Right lobe of liver (tissue), 6 donors: ENCODE results near the gene IL18BP. TPM values are rescaled to one million over a fixed set of nuclear protein-coding genes. Genes with fewer than 3 reads are reported as not detected.
A peak's percentile ranks its signal among the peaks of the same experiment; 100 is the strongest.

Source experiments
- ATAC-seq, 4 donors: fragments of 200-7000 bp; cut with Tn5 transposase; one replicate each; pipeline ENCODE4 v1.9.1; 2020; ENCODE audit warnings: mild to moderate bottlenecking in 4 of 4, moderate library complexity in 4 of 4
- DNase-seq, 3 donors: peaks; one replicate each; pipeline ENCODE4 v3.0.0-alpha.2; 2020
- H3K27ac ChIP-seq, 3 donors: fragments of 200-600 bp; one replicate each; pipeline ENCODE4 v1.8.0; 2022
- H3K27me3 ChIP-seq, 2 donors: fragments of 200-600 bp; one replicate each; pipeline ENCODE4 v1.8.0; 2022
- H3K36me3 ChIP-seq, 4 donors: fragments of 200-600 bp; sonication (generic) in 1 of 4; one replicate each; pipeline versions ENCODE4 v1.5.1 to v1.8.0; 2017 to 2022; ENCODE audit warnings: control low read depth in 1 of 4
- H3K4me1 ChIP-seq, 4 donors: fragments of 200-600 bp; sonication (generic) in 1 of 4; one replicate each; pipeline versions ENCODE4 v1.5.1 to v1.8.0; 2017 to 2022; ENCODE audit warnings: control low read depth in 1 of 4
- H3K4me3 ChIP-seq, 3 donors: fragments of 200-600 bp; one replicate each; pipeline ENCODE4 v1.8.0; 2022
- H3K9me3 ChIP-seq, 4 donors: fragments of 200-600 bp; sonication (generic) in 1 of 4; one replicate each; pipeline versions ENCODE4 v1.5.1 to v1.8.0; 2017 to 2022; ENCODE audit warnings: control low read depth in 1 of 4
- POLR2A ChIP-seq: fragments of 450-650 bp; IDR thresholded peaks from one replicate; pipeline ENCODE4 v1.6.1; 2017; ENCODE audit warnings: antibody characterized with exemption, mild to moderate bottlenecking
- WGBS: methylation state at CpG from one replicate; pipeline ENCODE4 v1.1.6; 2018; ENCODE audit warnings: low coverage, low lambda C conversion rate; ENCODE audit not compliant: insufficient coverage; ENCODE audit errors: missing lambda C conversion rate; 5-methylcytosine and 5-hydroxymethylcytosine counted together
- intact Hi-C, 2 donors: fragments of 100-400 bp; cut with DNase I; formaldehyde crosslinking; loops; one replicate each; pipeline versions ENCODE4 v1.11.2 to v1.14.1; 2022
- long read RNA-seq: library from polyadenylated mRNA; unstranded; transcript quantifications from one replicate; pipeline ENCODE4 v2.0.0, GENCODE V29; 2019
- total RNA-seq, 6 experiments: library from RNA; depleted of rRNA in 2 of 6; stranded (reverse); fragments of >200 nt in 2 of 6; fragmentation: NEBNext Ultra II Directional in 3 of 6; extraction: Animal tissue kit (Norgen Biotek cat#: 25700) in 3 of 6; gene quantifications; one replicate each; pipeline versions ENCODE4 v1.1.0 to v1.2.4, GENCODE V29; 2016 to 2023
- TF ChIP-seq, protein P1 (sequence below), 4 donors: fragments of 200-600 bp in 3 of 4; fragments of 450-650 bp in 1 of 4; IDR thresholded peaks; one replicate each; pipeline versions ENCODE4 v1.5.1 to v1.8.0; 2016 to 2022; ENCODE audit warnings: antibody characterized with exemption in 4 of 4, mild to moderate bottlenecking in 2 of 4
- donor health status: DM: no; HTN: yes; CAD: no.
- donor health status: DM: no; HTN: no; CAD: no.
- donor health status: DM: no; HTN: no; CAD: no.
- donor health status: DM: no; HTN: yes; CAD: no.
- donor health status: DM: no; HTN: yes; CAD: no.

The IL18BP gene
- 10 to 100 TPM in 1 of 6 experiments, 1 to 10 TPM in 5; 2.2 to 13.0 (median 3.7) TPM for total RNA-seq
- long read RNA-seq: 0 reads

GRCh38 chr11:71998649-71999310 lies at the start of gene IL18BP:
TSS of gene IL18BP (plus strand) at chr11:71998909. CDS start at chr11:71999985, 1,076 bp downstream.
- Histone ChIP-seq H3K36me3 (peaks cover 0 to 20% (median 3%) of the 10 kb centered on the region in 4 donors), H3K27me3 (no peaks in the 10 kb centered on the region), H3K4me1 (peaks cover 0 to 16% (median 0%) of the 10 kb centered on the region in 4 donors), H3K4me3 (peak within 1 kb of the TSS; percentile 20 to 33 (median 28)), H3K27ac (peak within 1 kb of the TSS; percentile 36 to 76 (median 62)), H3K9me3 (no peaks in the 10 kb centered on the region)
- ATAC-seq: peak; percentile 14 to 49 (median 28)
- no peak for DNase-seq
- intact Hi-C loops: no loop called here
- TF ChIP-seq, protein P1, sequence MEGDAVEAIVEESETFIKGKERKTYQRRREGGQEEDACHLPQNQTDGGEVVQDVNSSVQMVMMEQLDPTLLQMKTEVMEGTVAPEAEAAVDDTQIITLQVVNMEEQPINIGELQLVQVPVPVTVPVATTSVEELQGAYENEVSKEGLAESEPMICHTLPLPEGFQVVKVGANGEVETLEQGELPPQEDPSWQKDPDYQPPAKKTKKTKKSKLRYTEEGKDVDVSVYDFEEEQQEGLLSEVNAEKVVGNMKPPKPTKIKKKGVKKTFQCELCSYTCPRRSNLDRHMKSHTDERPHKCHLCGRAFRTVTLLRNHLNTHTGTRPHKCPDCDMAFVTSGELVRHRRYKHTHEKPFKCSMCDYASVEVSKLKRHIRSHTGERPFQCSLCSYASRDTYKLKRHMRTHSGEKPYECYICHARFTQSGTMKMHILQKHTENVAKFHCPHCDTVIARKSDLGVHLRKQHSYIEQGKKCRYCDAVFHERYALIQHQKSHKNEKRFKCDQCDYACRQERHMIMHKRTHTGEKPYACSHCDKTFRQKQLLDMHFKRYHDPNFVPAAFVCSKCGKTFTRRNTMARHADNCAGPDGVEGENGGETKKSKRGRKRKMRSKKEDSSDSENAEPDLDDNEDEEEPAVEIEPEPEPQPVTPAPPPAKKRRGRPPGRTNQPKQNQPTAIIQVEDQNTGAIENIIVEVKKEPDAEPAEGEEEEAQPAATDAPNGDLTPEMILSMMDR (IDR thresholded peaks at IDR 0.05): no peak
- TF ChIP-seq POLR2A: no peak
- WGBS: 63% methylated on average over 7 of the region's 11 CpGs

DNA sequence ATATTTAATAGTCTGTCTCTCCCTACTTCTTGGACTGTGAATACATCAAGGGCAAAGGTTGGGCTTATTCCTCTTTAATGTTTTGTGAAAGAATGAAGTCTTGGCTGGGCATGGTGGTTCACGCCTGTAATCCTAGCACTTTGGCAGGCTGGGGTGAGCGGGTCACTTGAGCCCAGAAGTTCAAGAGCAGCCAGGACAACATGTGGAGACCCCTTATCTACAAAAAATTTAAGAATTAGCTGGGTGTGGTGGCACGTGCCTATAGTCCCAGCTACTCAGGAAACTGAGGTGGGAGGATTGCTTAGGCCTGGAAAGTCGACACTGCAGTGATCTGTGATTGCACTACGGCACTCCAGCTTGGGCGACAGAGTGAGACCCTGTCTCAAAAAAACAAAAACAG lies 49.7 kb upstream of the IL18BP start:
- H3K27me3 ChIP-seq: no peaks in the 10 kb centered on the region
- H3K4me3 ChIP-seq: peak overlapping the region in 1 of 3 donors; percentile 28
- WGBS: 37% methylated on average over 2 of the region's 6 CpGs
- intact Hi-C loops: no loop called here
- no peaks in the 10 kb centered on the region for H3K9me3 ChIP-seq
- DNase-seq (no peak), ATAC-seq (peak in 2 of 4 donors; percentile 14 to 16)
- no peaks in the 10 kb centered on the region for H3K36me3 ChIP-seq
- no peak for TF ChIP-seq POLR2A
- TF ChIP-seq, protein P1 (IDR thresholded peaks at IDR 0.05): no peak
- peaks cover 0 to 35% (median 14%) of the 10 kb centered on the region in 4 donors for H3K4me1 ChIP-seq
- peak overlapping the region in 2 of 3 donors; percentile 50 to 78 for H3K27ac ChIP-seq

- H3K9me3 ChIP-seq: no peaks in the 10 kb centered on the region
- H3K27ac ChIP-seq: no peak overlapping the region
- no peaks in the 10 kb centered on the region for H3K27me3 ChIP-seq
- H3K36me3 ChIP-seq: no peaks in the 10 kb centered on the region
- ATAC-seq (no peak), DNase-seq (no peak)
- WGBS: 89% methylated on average over 4 of the region's 4 CpGs
- H3K4me3 ChIP-seq: no peak overlapping the region
- TF ChIP-seq POLR2A: no peak
- TF ChIP-seq, protein P1 (IDR thresholded peaks at IDR 0.05): no peak
- H3K4me1 ChIP-seq: peaks cover 0 to 26% (median 13%) of the 10 kb centered on the region in 4 donors
- intact Hi-C loops: no loop called here
Measured at GRCh38 chr11:71951741-71952310, 46.9 kb upstream of the IL18BP start.

DNA sequence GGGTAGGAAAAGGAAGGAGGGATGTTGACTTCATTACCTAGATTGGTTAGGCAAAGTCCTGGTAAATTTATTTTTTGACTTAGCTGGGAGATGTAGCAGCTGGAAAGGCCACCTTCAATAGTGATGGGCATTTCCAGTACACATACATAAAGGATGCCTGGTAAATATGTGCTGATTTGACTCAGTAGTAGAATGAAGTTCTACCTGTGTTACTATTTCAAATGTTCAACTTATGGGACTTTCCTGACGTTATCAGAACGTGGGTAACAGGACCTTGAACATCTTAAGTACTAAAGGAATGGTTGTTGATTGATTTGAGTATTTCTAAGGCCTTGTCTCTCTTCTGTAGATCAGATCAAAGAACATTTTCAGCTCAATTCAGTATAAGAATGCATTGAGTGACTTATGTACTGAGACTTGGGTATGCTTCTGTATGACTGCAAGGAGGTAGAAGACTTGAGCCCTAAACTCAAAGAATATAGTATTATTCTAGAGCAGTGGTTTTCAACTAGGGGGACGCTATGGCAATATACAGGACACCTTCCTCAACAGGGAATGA lies 42.7 kb upstream of the IL18BP start:
- intact Hi-C loops: no loop called here
- Histone ChIP-seq H3K4me3 (no peak overlapping the region), H3K27ac (no peak overlapping the region), H3K36me3 (no peaks in the 10 kb centered on the region), H3K27me3 (no peaks in the 10 kb centered on the region), H3K9me3 (no peaks in the 10 kb centered on the region), H3K4me1 (no peaks in the 10 kb centered on the region)
- TF ChIP-seq POLR2A: no peak
- TF ChIP-seq, protein P1 (IDR thresholded peaks at IDR 0.05): no peak
- ATAC-seq (no peak), DNase-seq (no peak)
- 57% methylated on average over 3 of the region's 3 CpGs for WGBS
